ENCODE data around the gene TBR1. TPM values are rescaled to one million over a fixed set of nuclear protein-coding genes. Genes with fewer than 3 reads are reported as not detected.

TBR1 gene
- total and polyA plus RNA-seq, 2 donors (not counting 3 experiments of a cell fraction or from before 2014, with no cell fraction given), result 0.11 to 0.14 TPM

GRCh38 chr2:161418715-161419637 is 2.9 kb downstream of the TBR1 start:
- peaks cover 17% of the 10 kb centered on the region for H3K4me1 ChIP-seq (ENCODE audit: control insufficient read depth, extremely low read depth, insufficient read depth, low read length)
- intact Hi-C loops (cut with micrococcal nuclease) (no loop called here), dilution Hi-C loops (cut with MboI; ENCODE audit: extremely low pct_ligation_motif_present, low sequenced_read_pairs) (no loop called here)
- H3K36me3 ChIP-seq (ENCODE audit: control insufficient read depth in 2 of 2, extremely low read depth in 1 of 2, insufficient read depth in 2 of 2, low read length in 2 of 2), result no peaks in the 10 kb centered on the region
- H2AFZ ChIP-seq (ENCODE audit: low read depth, low read length), result peak overlapping the region; percentile 17
- H3K4me3 ChIP-seq (replicated peaks in 1 of 3; ENCODE audit: insufficient read depth in 1 of 3, low read depth in 1 of 3, low read length in 3 of 3), result no peak overlapping the region
- no peak overlapping the region for H3K9ac ChIP-seq (replicated peaks; ENCODE audit: extremely low read depth, insufficient read depth, low read length)
- POLR2A ChIA-PET, result no interaction called here
- CTCF ChIA-PET, result no interaction called here
- FAIRE-seq (peak; percentile 62), DNase-seq (ENCODE audit: low read depth, low spot score) (no peak)
- no peaks in the 10 kb centered on the region for H3K9me3 ChIP-seq (replicated peaks; ENCODE audit: control insufficient read depth, insufficient read depth, low read length)
- H3K79me2 ChIP-seq (ENCODE audit: control insufficient read depth, insufficient read depth, low read length), result no peaks in the 10 kb centered on the region
- H3K27me3 ChIP-seq (ENCODE audit: control insufficient read depth in 2 of 2, insufficient read depth in 2 of 2, low read length in 2 of 2), result peaks cover 82 to 96% of the 10 kb centered on the region in 2 experiments
- H3K27ac ChIP-seq (ENCODE audit: insufficient read depth, low read depth, low read length), result no peak overlapping the region
- peak overlapping the region; percentile 30 for H3K4me2 ChIP-seq (ENCODE audit: insufficient read depth, low read length)
- no peaks in the 10 kb centered on the region for H4K20me1 ChIP-seq (replicated peaks; ENCODE audit: control insufficient read depth, extremely low read depth, insufficient read depth, low read length)
- no peaks in the 10 kb centered on the region for H3K9me1 ChIP-seq (replicated peaks; ENCODE audit: control insufficient read depth, extremely low read depth, insufficient read depth, low read length)
- no peak for TF ChIP-seq FOS (IDR thresholded peaks at IDR 0.05; ENCODE audit: borderline replicate concordance, insufficient read depth, low read length)
- TF ChIP-seq MYC (IDR thresholded peaks at IDR 0.05; ENCODE audit: low read depth, low read length), result no peak
- peak; percentile 98 for TF ChIP-seq EZH2 (IDR thresholded peaks at IDR 0.05; ENCODE audit: borderline replicate concordance, low read depth, low read length, severe bottlenecking)
- no TSS peak for BruUV-seq (replicated peaks)

DNA sequence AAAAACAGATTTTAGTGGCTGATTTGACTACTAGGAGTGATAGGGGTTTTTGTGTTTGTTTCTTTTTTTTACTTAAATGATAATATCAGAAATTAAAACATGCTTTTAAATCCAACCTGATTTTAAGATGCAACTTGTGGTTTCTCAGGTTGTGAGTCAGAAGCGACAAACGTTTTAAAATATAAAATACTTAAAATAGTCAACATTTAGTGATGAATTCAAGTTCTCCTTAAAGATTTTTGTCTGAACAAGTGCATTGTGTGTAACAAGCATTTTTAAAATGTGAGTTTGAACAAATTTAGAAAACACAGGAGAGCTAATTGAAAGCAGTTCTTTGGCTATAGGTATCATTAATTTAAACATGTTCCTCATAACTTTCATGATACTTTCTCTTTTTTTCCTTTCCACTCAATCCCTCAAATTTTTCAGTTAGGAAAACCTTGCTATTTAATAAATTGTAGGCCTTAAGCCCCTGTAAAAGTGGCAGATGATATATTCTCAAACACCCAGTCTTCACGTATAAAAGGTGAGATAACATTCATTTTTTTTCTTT is 3.6 kb downstream of the TBR1 start:
- peaks cover 89 to 100% of the 10 kb centered on the region in 2 experiments for H3K27me3 ChIP-seq (ENCODE audit: control insufficient read depth in 2 of 2, insufficient read depth in 2 of 2, low read length in 2 of 2)
- CTCF ChIA-PET, result no interaction called here
- FAIRE-seq, result peak; percentile 75

More for the DNA sequence above, 3.6 kb downstream of the TBR1 start:
- H3K9me3 ChIP-seq (replicated peaks; ENCODE audit: control insufficient read depth, insufficient read depth, low read length), result no peaks in the 10 kb centered on the region
- DNase-seq (ENCODE audit: low read depth, low spot score), result no peak
- BruUV-seq (replicated peaks), result no TSS peak
- no peak overlapping the region for H3K9ac ChIP-seq (replicated peaks; ENCODE audit: extremely low read depth, insufficient read depth, low read length)
- no peak overlapping the region for H3K4me2 ChIP-seq (ENCODE audit: insufficient read depth, low read length)
- H2AFZ ChIP-seq (ENCODE audit: low read depth, low read length), result no peak overlapping the region
- H3K4me1 ChIP-seq (ENCODE audit: control insufficient read depth, extremely low read depth, insufficient read depth, low read length), result peaks cover 16% of the 10 kb centered on the region
- H3K27ac ChIP-seq (ENCODE audit: insufficient read depth, low read depth, low read length), result no peak overlapping the region
- H3K36me3 ChIP-seq (ENCODE audit: control insufficient read depth in 2 of 2, extremely low read depth in 1 of 2, insufficient read depth in 2 of 2, low read length in 2 of 2), result no peaks in the 10 kb centered on the region
- H3K9me1 ChIP-seq (replicated peaks; ENCODE audit: control insufficient read depth, extremely low read depth, insufficient read depth, low read length), result no peaks in the 10 kb centered on the region
- POLR2A ChIA-PET, result no interaction called here
- TF ChIP-seq POLR2A (IDR thresholded peaks at IDR 0.05; ENCODE audit: low read depth, low read length) (no peak), MYC (IDR thresholded peaks at IDR 0.05; ENCODE audit: low read depth, low read length) (no peak), GATA2 (IDR thresholded peaks at IDR 0.05; ENCODE audit: insufficient read depth, insufficient read length, low read depth, low read length) (no peak), FOS (IDR thresholded peaks at IDR 0.05; ENCODE audit: borderline replicate concordance, insufficient read depth, low read length) (no peak), MAX (IDR thresholded peaks at IDR 0.05; ENCODE audit: insufficient read depth, insufficient read length) (no peak), CTCF (IDR thresholded peaks at IDR 0.05; ENCODE audit: extremely low read depth in 1 of 2, insufficient read depth in 1 of 2, low read depth in 1 of 2, low read length in 2 of 2) (no peak), POLR2AphosphoS5 (IDR thresholded peaks at IDR 0.05; ENCODE audit: insufficient read depth, low read depth, low read length) (no peak), JUN (IDR thresholded peaks at IDR 0.05; ENCODE audit: borderline replicate concordance, insufficient read depth, insufficient read length, low read depth) (no peak), EZH2 (IDR thresholded peaks at IDR 0.05; ENCODE audit: borderline replicate concordance, low read depth, low read length, severe bottlenecking) (no peak)
- dilution Hi-C loops (cut with MboI; ENCODE audit: extremely low pct_ligation_motif_present, low sequenced_read_pairs) (no loop called here), intact Hi-C loops (cut with micrococcal nuclease) (no loop called here)
- H4K20me1 ChIP-seq (replicated peaks; ENCODE audit: control insufficient read depth, extremely low read depth, insufficient read depth, low read length), result no peaks in the 10 kb centered on the region
- H3K4me3 ChIP-seq (replicated peaks in 1 of 3; ENCODE audit: insufficient read depth in 1 of 3, low read depth in 1 of 3, low read length in 3 of 3), result no peak overlapping the region
- H3K79me2 ChIP-seq (ENCODE audit: control insufficient read depth, insufficient read depth, low read length), result no peaks in the 10 kb centered on the region

Measured in endothelial cell of umbilical vein (primary cell).